ENCODE measurements around the gene ANXA1. TPM values are rescaled to one million over a fixed set of nuclear protein-coding genes. Genes with fewer than 3 reads are reported as not detected.

Gene ANXA1
- total and polyA plus RNA-seq, 7 donors, result 52.5 to 214 (median 135) TPM

GRCh38 chr9:73118898-73119554, 32.6 kb upstream of the ANXA1 start:
- H3K9me3 ChIP-seq, result no peaks in the 10 kb centered on the region
- H3K27ac ChIP-seq, result no peak overlapping the region
- intact Hi-C loops (cut with DNase I), result no loop called here
- H3K36me3 ChIP-seq, result no peaks in the 10 kb centered on the region
- no peaks in the 10 kb centered on the region for H3K27me3 ChIP-seq
- no peak overlapping the region for H3K4me3 ChIP-seq
- peaks cover 0 to 6% (median 3%) of the 10 kb centered on the region in 4 donors for H3K4me1 ChIP-seq
- WGBS, 2 donors, result 80 to 90% methylated on average over 4 of the region's 4 CpGs
- DNase-seq, result no peak
- no peak for TF ChIP-seq POLR2AphosphoS5 (IDR thresholded peaks at IDR 0.05)
- no peak for TF ChIP-seq CTCF (IDR thresholded peaks at IDR 0.05)
- no peak for TF ChIP-seq EP300 (IDR thresholded peaks at IDR 0.05)
- TF ChIP-seq POLR2A (IDR thresholded peaks at IDR 0.05), result no peak

- Histone ChIP-seq H3K4me1 (no peaks in the 10 kb centered on the region), H3K27ac (no peak overlapping the region), H3K4me3 (no peak overlapping the region), H3K27me3 (no peaks in the 10 kb centered on the region), H3K36me3 (no peaks in the 10 kb centered on the region), H3K9me3 (no peaks in the 10 kb centered on the region)
- intact Hi-C loops (cut with DNase I), result no loop called here
- WGBS, 2 donors, result 80 to 88% methylated on average over 1 of the region's 1 CpG
- DNase-seq, result no peak
- TF ChIP-seq POLR2AphosphoS5 (IDR thresholded peaks at IDR 0.05), result no peak
- TF ChIP-seq EP300 (IDR thresholded peaks at IDR 0.05), result no peak
- TF ChIP-seq POLR2A (IDR thresholded peaks at IDR 0.05), result no peak
- no peak for TF ChIP-seq CTCF (IDR thresholded peaks at IDR 0.05)
These were observed 30.2 kb upstream of the ANXA1 start for GRCh38 chr9:73121375-73121935.

GRCh38 chr9:73125651-73126050, 26.0 kb upstream of the ANXA1 start:
- 84 to 87% methylated on average over 1 of the region's 1 CpG for WGBS, 2 donors
- H3K27ac ChIP-seq, result no peak overlapping the region
- no peak for TF ChIP-seq POLR2A (IDR thresholded peaks at IDR 0.05)
- TF ChIP-seq POLR2AphosphoS5 (IDR thresholded peaks at IDR 0.05), result no peak
- no peak for TF ChIP-seq EP300 (IDR thresholded peaks at IDR 0.05)
- no peak for TF ChIP-seq CTCF (IDR thresholded peaks at IDR 0.05)
- no peaks in the 10 kb centered on the region for H3K4me1 ChIP-seq
- intact Hi-C loops (cut with DNase I), result no loop called here
- no peaks in the 10 kb centered on the region for H3K9me3 ChIP-seq
- no peaks in the 10 kb centered on the region for H3K36me3 ChIP-seq
- no peak overlapping the region for H3K4me3 ChIP-seq
- no peak for DNase-seq
- H3K27me3 ChIP-seq, result no peaks in the 10 kb centered on the region

- 90 to 93% methylated on average over 6 of the region's 6 CpGs for WGBS, 2 donors
- H3K36me3 ChIP-seq, result no peaks in the 10 kb centered on the region
- no peak for DNase-seq
- no peak for TF ChIP-seq CTCF (IDR thresholded peaks at IDR 0.05)
- TF ChIP-seq POLR2A (IDR thresholded peaks at IDR 0.05), result no peak
- TF ChIP-seq POLR2AphosphoS5 (IDR thresholded peaks at IDR 0.05), result no peak
- peaks cover 0 to 14% (median 5%) of the 10 kb centered on the region in 4 donors for H3K4me1 ChIP-seq
- intact Hi-C loops (cut with DNase I), result no loop called here
- no peak overlapping the region for H3K4me3 ChIP-seq
- H3K9me3 ChIP-seq, result no peaks in the 10 kb centered on the region
- no peaks in the 10 kb centered on the region for H3K27me3 ChIP-seq
- no peak overlapping the region for H3K27ac ChIP-seq
These were observed 21.6 kb upstream of the ANXA1 start for GRCh38 chr9:73129941-73130685.

All from sigmoid colon (tissue), 7 donors.